Heart left ventricle (tissue), 16 donors: ENCODE results near the gene DRGX. TPM values are rescaled to one million over a fixed set of nuclear protein-coding genes. Genes with fewer than 3 reads are reported as not detected.

Experiments
- ATAC-seq, 4 donors: fragments of 200-7000 bp; cut with Tn5 transposase; one replicate each; pipeline ENCODE4 v1.9.1; 2020 to 2022; ENCODE audit warnings: moderate library complexity in 4 of 4, mild to moderate bottlenecking in 3 of 4, moderate number of reproducible peaks in 1 of 4
- DNase-seq, 5 donors: peaks; one replicate each; pipeline ENCODE4 v3.0.0-alpha.2; 2020
- H3K27ac ChIP-seq, 12 donors: fragments of 200-600 bp; sonication (generic) in 4 of 12; one replicate each; pipeline versions ENCODE4 v1.5.0 to v1.8.0; 2016 to 2022; ENCODE audit warnings: mild to moderate bottlenecking in 2 of 12
- H3K27me3 ChIP-seq, 9 donors: fragments of 200-600 bp; sonication (generic) in 2 of 9; one replicate each; pipeline versions ENCODE4 v1.5.1 to v1.8.0; 2016 to 2022; ENCODE audit warnings: mild to moderate bottlenecking in 3 of 9
- H3K36me3 ChIP-seq, 9 donors: fragments of 200-600 bp; sonication (generic) in 2 of 9; one replicate each; pipeline versions ENCODE4 v1.5.0 to v1.8.0; 2018 to 2022; ENCODE audit warnings: mild to moderate bottlenecking in 2 of 9
- H3K4me1 ChIP-seq, 12 donors: fragments of 200-600 bp; sonication (generic) in 4 of 12; one replicate each; pipeline versions ENCODE4 v1.5.0 to v1.8.0; 2016 to 2022; ENCODE audit warnings: mild to moderate bottlenecking in 3 of 12
- H3K4me3 ChIP-seq, 12 donors: fragments of 200-600 bp; sonication (generic) in 4 of 12; one replicate each; pipeline versions ENCODE4 v1.5.0 to v1.8.0; 2017 to 2022; ENCODE audit warnings: mild to moderate bottlenecking in 9 of 12, moderate library complexity in 4 of 12
- H3K9me3 ChIP-seq, 12 donors: fragments of 200-600 bp; sonication (generic) in 4 of 12; one replicate each; pipeline versions ENCODE4 v1.5.0 to v1.8.0; 2016 to 2022; ENCODE audit warnings: mild to moderate bottlenecking in 1 of 12
- POLR2A ChIP-seq, 2 donors: fragments of 450-650 bp; IDR thresholded peaks; one replicate each; pipeline ENCODE4 v1.6.1; 2017; ENCODE audit warnings: antibody characterized with exemption in 2 of 2, mild to moderate bottlenecking in 2 of 2, moderate library complexity in 2 of 2
- WGBS, 4 donors: extraction: QIAGEN DNeasy Blood & Tissue Kit in 2 of 4; methylation state at CpG; one replicate each; pipeline versions ENCODE4 v1.1.5 to v1.1.7; 2013 to 2018; 5-methylcytosine and 5-hydroxymethylcytosine counted together
- intact Hi-C, 10 donors: fragments of 100-400 bp; cut with DNase I; formaldehyde crosslinking; loops; one replicate each; pipeline versions ENCODE4 v1.11.1 to v1.14.2; 2022
- polyA plus RNA-seq, 2 donors: library from polyadenylated mRNA; stranded (reverse); fragments of 200-250 nt; gene quantifications; one replicate each; pipeline ENCODE4 v1.2.3, GENCODE V29; 2013
- total RNA-seq, 9 donors: library from RNA; depleted of rRNA in 2 of 9; stranded (reverse); fragments of >200 nt in 2 of 9; fragmentation: NEBNext Ultra II Directional in 3 of 9; extraction: Animal tissue kit (Norgen Biotek cat#: 25700) in 3 of 9; gene quantifications; one replicate each; pipeline versions ENCODE4 v1.1.0 to v1.2.4, GENCODE V29; 2016 to 2023
- TF ChIP-seq, protein P1 (sequence below), 12 donors: fragments of 200-600 bp; sonication (generic) in 4 of 12; IDR thresholded peaks; one replicate each; pipeline versions ENCODE4 v1.5.0 to v1.8.0; 2018 to 2022; ENCODE audit warnings: antibody characterized with exemption in 12 of 12, mild to moderate bottlenecking in 5 of 12
- donor health status: ischemic (EF 13 %, LVEDD 7.1; RV severe dilation, severe dysfunction).
- donor health status: healthy with polysubstance abuse.
- donor health status: DM: no; HTN: yes; CAD: no.
- donor health status: DM: no; HTN: no; CAD: no.
- donor health status: ischemic (EF 25% LVEDD 6.9; RV normal size, moderate dysfunction).
- donor health status: ischemic (EF 25% LVEDD 5.7; RV mildly dilated, moderate dysfunction).
- donor health status: healthy.
- donor health status: DM: yes; HTN: yes; CAD: no.
- donor health status: ischemic (EF 35%, LVEDD 5.7; RV mildly dilated, moderate dysfunction).
- donor health status: nonischemic (EF 11% LVEDD 7.7; RV severe dilation, severe dysfunction).
- donor health status: DM: yes; HTN: yes; CAD: no.
- donor health status: PGD.
- donor health status: ischemic (EF 29% LVEDD 5.4; RV normal size, mild dysfunction).
- donor health status: nonischemic (EF 23%, LVEDD 6.1; RV moderate dilation, normal function).

DRGX gene
- total and polyA plus RNA-seq, 11 donors: not detected

DNA sequence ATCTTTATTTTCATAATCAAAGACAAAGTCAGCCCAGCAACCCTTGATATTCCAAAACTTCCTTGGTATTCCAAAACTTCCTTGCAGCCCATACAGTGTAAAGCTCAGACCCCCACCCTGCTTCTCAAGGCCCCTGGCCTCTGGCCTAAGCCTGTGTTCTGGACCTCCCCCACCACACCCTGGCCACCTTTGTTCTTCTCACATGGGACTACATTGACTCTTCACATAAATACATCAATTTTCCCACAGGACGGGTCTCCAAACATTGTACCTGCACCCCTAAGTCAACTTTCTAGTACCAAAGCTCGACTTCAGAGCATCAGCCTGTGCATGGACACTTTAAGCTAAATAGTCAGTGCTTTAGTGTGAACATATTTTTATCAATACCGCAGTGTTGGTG lies 40.7 kb downstream of the DRGX start:
- TF ChIP-seq, protein P1, sequence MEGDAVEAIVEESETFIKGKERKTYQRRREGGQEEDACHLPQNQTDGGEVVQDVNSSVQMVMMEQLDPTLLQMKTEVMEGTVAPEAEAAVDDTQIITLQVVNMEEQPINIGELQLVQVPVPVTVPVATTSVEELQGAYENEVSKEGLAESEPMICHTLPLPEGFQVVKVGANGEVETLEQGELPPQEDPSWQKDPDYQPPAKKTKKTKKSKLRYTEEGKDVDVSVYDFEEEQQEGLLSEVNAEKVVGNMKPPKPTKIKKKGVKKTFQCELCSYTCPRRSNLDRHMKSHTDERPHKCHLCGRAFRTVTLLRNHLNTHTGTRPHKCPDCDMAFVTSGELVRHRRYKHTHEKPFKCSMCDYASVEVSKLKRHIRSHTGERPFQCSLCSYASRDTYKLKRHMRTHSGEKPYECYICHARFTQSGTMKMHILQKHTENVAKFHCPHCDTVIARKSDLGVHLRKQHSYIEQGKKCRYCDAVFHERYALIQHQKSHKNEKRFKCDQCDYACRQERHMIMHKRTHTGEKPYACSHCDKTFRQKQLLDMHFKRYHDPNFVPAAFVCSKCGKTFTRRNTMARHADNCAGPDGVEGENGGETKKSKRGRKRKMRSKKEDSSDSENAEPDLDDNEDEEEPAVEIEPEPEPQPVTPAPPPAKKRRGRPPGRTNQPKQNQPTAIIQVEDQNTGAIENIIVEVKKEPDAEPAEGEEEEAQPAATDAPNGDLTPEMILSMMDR (IDR thresholded peaks at IDR 0.05): no peak
- TF ChIP-seq POLR2A (IDR thresholded peaks at IDR 0.05): no peak

DNA sequence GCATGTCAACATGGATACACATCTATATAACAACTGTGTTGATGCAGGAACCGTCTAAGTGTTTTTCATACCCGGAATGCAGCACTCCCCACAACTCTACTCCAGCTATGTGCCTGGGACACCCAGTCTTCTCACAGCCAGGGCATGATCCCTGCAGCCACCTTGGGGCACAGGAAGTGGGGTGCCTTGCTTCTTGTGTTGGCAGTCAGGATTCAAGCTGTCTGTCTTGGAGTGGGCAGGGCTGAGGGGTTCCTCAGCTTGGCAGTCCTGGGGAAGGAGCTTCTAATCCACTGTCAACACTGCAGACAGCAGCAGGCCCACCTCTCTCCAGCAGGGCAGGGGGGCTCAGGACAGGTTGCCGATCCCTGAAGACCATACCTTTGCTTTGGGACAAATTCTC lies 41.3 kb downstream of the DRGX start:
- no peak for TF ChIP-seq POLR2A (IDR thresholded peaks at IDR 0.05)
- TF ChIP-seq, protein P1 (IDR thresholded peaks at IDR 0.05): no peak
- ATAC-seq (no peak), DNase-seq (no peak)
- H3K27ac ChIP-seq: no peak overlapping the region
- no peaks in the 10 kb centered on the region for H3K36me3 ChIP-seq
- intact Hi-C loops: loop anchor here in 1 of 10 donors (10.0 kb wide), 1 partner anchor 60 kb away; no protein-coding TSS in a partner anchor
- H3K27me3 ChIP-seq: no peaks in the 10 kb centered on the region
- WGBS, 4 donors: 84 to 98% (median 91%) methylated on average over 3 of the region's 3 CpGs
- peaks cover 0 to 22% (median 7%) of the 10 kb centered on the region in 12 donors for H3K9me3 ChIP-seq
- H3K4me1 ChIP-seq: peaks cover 0 to 1% (median 0%) of the 10 kb centered on the region in 12 donors
- no peak overlapping the region for H3K4me3 ChIP-seq

More for the DNA sequence above, 40.7 kb downstream of the DRGX start:
- ATAC-seq (no peak), DNase-seq (no peak)
- Histone ChIP-seq H3K27me3 (no peaks in the 10 kb centered on the region), H3K4me1 (peaks cover 0 to 7% (median 6%) of the 10 kb centered on the region in 12 donors), H3K27ac (no peak overlapping the region), H3K4me3 (no peak overlapping the region), H3K9me3 (peaks cover 0 to 16% (median 2%) of the 10 kb centered on the region in 12 donors), H3K36me3 (no peaks in the 10 kb centered on the region)
- 88 to 93% (median 89%) methylated on average over 3 of the region's 3 CpGs for WGBS, 4 donors
- intact Hi-C loops: loop anchor here in 1 of 10 donors (10.0 kb wide), 1 partner anchor 60 kb away; no protein-coding TSS in a partner anchor

DNA sequence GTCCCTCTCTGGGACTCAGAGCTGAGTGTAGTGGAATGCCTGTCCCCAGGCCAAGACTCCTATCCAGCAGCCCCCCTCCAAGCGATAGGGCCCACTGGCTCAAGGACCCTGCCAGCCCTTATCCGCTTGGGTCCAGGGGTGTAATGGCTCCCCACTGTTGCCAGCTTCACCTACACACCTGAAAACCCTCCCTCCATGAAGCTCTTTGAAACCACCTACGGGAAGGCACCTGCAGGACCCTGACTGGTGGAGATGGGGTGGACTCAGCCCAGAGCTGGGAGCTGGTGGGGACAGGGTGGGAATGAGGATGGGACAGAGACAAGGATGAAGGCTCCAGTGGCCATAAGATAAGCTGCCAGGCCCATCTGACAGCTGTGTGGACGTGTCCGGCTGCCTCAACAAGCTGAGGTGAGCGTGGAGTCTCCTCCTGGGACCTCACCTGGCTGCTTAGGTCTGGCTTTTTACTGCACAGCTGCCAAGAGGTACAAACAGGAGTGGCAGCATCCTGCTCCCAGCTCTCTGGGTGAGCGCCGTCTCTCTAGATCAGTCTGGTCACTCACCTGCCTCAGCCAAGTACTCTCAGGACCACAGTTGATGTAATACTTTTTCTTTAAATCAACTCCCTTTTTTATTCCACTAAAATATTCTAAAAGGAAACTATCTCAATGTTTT lies 41.9 kb downstream of the DRGX start:
- WGBS, 4 donors: 92 to 96% (median 95%) methylated on average over 6 to 8 of the region's 8 CpGs
- Histone ChIP-seq H3K27ac (no peak overlapping the region), H3K4me3 (no peak overlapping the region), H3K27me3 (no peaks in the 10 kb centered on the region), H3K36me3 (no peaks in the 10 kb centered on the region), H3K4me1 (no peaks in the 10 kb centered on the region), H3K9me3 (peaks cover 0 to 23% (median 7%) of the 10 kb centered on the region in 12 donors)
- TF ChIP-seq, protein P1 (IDR thresholded peaks at IDR 0.05): no peak
- no peak for TF ChIP-seq POLR2A (IDR thresholded peaks at IDR 0.05)
- intact Hi-C loops: loop anchor here in 1 of 10 donors (10.0 kb wide), 1 partner anchor 61 kb away; no protein-coding TSS in a partner anchor
- no peak for DNase-seq
- no peak for ATAC-seq

DNA sequence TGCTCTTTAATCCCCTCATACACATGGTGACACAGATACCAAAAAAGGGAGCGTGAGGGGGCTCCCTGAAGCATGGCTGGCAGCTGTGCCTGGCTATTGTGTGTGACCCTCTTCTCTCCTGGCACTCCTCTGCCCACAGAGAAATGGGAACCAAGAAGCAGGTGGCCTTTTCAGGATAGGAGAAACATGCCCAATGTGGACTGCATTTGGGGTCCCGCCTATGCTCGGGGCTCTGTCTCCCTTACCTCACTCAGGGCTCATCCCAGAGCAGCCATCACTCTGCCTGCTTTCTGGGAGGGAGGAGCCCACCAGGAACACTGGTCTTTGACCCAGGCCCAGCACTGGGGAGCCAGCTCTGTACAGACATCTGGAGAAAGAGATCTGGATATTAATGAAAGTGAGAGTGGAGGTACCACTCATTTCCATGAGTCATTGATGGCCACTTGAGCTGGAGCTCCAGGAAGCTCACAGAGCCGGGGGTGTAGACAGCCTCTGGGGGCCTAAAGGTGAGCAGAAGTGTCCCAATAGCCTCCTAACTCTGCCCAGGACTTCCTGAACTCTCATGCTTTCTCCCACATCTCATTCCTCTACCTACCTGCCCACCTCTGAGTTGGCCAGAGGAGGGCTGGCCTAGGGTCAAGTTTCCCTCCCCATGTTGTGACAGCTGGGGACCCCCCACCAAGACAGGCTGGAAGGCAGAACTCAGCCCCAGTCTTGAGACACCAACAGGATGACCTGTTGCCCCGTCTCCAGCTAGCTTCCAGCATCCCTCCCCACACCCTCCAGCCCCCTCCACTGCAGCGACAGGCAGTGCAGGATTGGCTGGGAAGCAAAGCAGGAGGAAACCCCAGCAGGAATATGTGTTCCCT lies 42.6 kb downstream of the DRGX start:
- TF ChIP-seq POLR2A (IDR thresholded peaks at IDR 0.05): no peak
- TF ChIP-seq, protein P1 (IDR thresholded peaks at IDR 0.05): no peak
- intact Hi-C loops: loop anchor here in 1 of 10 donors (10.0 kb wide), 1 partner anchor 62 kb away; no protein-coding TSS in a partner anchor
- no peak for DNase-seq
- 77 to 86% (median 84%) methylated on average over 5 to 6 of the region's 6 CpGs for WGBS, 4 donors
- Histone ChIP-seq H3K4me1 (no peaks in the 10 kb centered on the region), H3K27me3 (no peaks in the 10 kb centered on the region), H3K9me3 (peaks cover 0 to 23% (median 7%) of the 10 kb centered on the region in 12 donors), H3K27ac (no peak overlapping the region), H3K4me3 (no peak overlapping the region), H3K36me3 (no peaks in the 10 kb centered on the region)
- no peak for ATAC-seq
